GM21619 (cell line): ENCODE measurements around the gene CFAP20DC.
"Not testable (repeated sequence)": the region's sequence is repeated elsewhere in the genome, so short reads cannot be mapped to it uniquely, and the experiment has no call there.

ENCODE experiments used
- ATAC-seq: cut with Tn5 transposase; IDR thresholded peaks from one replicate; pipeline ENCODE4 v1.9.1; 2021; ENCODE audit not compliant: unreplicated experiment

CFAP20DC gene

DNA sequence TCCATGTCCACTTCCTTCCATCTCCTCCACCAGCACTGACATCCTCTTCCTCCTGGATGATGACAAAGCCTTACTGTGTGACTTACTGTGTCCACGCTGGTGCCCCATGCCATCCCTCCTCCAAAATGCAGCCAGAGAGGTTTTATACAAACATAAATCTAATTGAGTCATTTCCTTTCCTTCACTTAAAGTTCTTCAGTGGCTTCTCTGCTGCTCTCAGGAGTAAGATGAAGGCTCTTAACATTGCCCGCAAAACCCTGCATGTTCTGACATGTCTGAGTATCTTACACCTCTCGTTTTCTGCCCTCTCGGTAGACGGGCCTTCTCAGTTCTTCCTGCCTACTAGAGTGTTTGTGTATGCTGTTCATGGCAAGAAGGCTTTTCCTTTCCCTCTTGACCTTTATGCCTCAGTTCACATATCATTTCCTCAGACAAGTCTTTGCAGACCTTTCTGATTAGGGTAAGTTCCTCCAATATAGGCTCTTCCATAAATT lies 175.5 kb downstream of the CFAP20DC start:
- ATAC-seq, result peak; percentile 62

DNA sequence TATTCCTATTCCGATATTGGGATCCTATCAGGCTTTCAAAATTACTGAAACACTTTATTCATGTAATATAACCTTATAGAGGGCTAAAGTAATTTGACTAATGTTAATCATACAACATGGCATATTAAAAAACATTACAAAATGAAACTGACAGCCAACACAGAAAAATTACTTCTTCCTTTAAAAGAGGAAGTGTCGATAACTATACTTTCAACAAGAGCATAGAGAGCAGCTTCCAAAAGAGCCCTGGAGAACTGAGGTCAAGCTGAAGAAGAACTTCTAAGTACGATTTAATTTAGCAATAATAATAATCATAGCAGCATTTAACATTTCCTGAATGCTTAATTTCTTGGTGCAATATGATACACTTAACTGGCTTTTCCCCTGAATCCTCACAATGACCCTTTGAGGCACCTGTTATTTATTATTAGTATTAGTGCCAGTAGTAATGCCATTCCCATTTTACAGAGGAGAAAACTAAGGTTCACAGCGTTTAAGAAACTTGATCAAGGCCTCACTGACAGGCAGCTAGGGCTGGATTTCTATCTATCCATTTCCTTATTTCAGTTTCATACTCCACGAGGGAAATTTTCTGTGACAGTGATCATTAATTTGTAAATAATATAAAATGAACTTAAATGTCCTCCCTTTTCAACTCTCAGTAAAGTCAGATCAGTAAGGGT lies 181.6 kb downstream of the CFAP20DC start:
- peak; percentile 51 for ATAC-seq

- ATAC-seq, result no peak
Measured at GRCh38 chr3:58867621-58868020, 182.2 kb downstream of the CFAP20DC start.

DNA sequence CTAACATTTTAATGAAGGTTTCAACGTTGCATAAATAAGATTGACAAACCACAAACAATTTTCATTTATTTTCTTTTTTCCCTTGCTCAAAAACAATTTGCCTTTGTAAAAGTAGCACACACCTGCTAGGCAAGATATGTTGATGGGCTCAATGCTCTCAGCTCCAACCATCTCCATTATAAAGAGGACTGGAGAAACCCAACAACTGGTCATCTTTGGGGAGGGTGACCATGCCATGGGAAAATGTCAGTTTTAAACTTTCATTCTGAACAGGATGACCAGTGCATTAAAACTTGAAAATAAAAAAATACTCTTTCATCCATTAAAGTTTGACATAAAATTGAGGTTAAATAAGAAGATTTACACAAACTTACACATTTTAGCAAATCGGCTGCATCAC lies 183.7 kb downstream of the CFAP20DC start:
- ATAC-seq, result no peak

- no peak for ATAC-seq
Measured at GRCh38 chr3:58864480-58864879, 185.3 kb downstream of the CFAP20DC start.

DNA sequence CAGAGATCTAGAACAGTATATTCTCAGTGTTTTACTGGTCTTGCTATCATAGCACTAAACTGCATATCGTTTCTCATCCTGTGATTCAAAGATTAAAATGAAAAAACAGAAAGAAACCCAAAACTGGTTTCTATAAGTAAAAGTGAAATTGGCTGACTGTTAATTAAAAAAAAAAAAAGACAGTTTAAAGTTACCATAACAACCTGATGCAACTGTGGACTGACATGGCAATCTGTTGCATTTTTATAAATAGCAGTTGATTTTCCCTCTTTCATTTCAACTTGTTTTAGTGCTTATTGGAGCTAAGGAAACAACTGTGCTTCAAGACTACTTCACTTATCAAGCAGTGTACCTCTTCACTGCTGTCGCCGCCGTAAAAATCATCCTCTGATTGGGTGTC lies 186.6 kb downstream of the CFAP20DC start:
- ATAC-seq, result no peak

GRCh38 chr3:58861551-58861950 lies 188.3 kb downstream of the CFAP20DC start:
- ATAC-seq, result no peak

GRCh38 chr3:58858126-58858525 lies 191.7 kb downstream of the CFAP20DC start:
- ATAC-seq, result no peak

DNA sequence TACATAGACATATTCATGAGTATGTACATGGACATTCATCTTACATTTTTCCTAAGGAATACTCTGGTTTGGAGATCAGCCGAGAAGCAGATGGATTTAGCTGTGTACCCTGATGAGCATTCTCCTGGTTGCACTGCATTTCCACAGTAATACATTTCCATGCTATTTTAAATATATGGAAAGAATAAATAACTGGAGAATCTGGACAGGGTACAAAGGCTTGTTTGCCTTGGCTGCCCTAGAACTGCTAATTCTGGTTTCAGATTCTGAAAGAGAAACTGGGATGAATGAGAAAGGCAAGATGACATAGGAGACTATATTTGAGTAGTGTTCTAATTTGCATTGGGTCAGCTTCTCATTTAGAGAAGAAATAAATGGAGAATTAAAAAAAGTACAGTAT lies 192.4 kb downstream of the CFAP20DC start:
- no peak for ATAC-seq

- no peak for ATAC-seq
Measured at GRCh38 chr3:58848826-58849225, 201.0 kb downstream of the CFAP20DC start.

- ATAC-seq, result not testable (repeated sequence)
Measured at GRCh38 chr3:58842050-58842747, 207.6 kb downstream of the CFAP20DC start.

DNA sequence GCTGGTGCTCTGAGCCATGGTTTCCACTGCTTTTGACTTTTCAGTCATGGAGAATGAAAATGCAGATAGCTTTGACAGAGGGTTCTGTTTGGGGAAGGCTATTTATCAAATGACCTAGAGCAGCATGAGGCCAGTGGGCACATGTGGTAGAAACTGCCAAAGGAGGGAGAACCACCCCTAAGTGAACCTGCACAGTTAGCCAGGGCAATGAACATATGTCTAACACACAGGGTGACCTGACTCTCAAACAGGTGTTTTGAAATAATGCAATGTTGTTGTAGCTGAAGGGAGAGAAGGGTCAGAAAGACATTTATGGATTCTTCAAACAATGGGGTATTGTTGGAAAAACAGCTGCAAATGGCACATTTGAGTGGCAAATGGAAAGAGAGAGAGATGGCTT lies 208.9 kb downstream of the CFAP20DC start:
- ATAC-seq, result no peak

DNA sequence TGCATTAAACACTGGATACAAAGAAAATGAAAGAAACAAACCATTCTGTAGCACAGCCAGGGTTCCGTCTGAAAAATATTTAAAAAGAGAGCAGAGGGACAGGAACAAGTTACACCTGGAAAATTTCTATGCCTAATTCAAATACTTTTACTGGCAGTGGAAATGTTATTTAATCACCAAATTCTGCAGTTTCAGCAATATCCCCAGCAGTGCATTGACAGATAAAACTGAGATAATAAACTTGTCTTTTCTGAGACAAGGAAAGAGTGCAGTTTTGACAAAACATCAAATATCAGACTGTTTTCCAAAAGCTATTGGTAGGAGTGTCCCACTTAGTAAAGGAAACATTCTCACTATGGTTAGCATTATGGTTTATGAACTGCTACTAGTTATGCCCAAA lies 209.9 kb downstream of the CFAP20DC start:
- no peak for ATAC-seq

DNA sequence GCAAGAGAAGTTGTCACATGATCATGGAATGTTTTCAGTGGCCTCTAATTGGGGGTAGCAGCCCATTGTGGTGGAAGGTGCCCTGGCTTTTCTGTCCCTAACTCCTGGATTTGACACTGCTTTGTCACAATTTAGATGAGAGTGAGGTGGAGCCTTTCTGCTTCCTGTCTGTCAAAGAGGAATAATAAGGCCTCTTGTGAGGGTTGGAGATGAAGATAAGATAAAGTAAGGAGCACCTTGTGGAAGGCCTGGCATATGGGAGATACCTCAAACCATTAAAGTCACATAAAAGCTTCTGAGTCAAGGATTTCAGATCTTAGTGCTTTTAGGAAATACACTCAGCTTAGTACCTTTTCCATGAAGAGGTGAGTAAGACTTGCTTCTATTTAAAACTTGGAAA lies 210.6 kb downstream of the CFAP20DC start:
- no peak for ATAC-seq

GRCh38 chr3:58837856-58838255 lies 212.0 kb downstream of the CFAP20DC start:
- ATAC-seq, result no peak

DNA sequence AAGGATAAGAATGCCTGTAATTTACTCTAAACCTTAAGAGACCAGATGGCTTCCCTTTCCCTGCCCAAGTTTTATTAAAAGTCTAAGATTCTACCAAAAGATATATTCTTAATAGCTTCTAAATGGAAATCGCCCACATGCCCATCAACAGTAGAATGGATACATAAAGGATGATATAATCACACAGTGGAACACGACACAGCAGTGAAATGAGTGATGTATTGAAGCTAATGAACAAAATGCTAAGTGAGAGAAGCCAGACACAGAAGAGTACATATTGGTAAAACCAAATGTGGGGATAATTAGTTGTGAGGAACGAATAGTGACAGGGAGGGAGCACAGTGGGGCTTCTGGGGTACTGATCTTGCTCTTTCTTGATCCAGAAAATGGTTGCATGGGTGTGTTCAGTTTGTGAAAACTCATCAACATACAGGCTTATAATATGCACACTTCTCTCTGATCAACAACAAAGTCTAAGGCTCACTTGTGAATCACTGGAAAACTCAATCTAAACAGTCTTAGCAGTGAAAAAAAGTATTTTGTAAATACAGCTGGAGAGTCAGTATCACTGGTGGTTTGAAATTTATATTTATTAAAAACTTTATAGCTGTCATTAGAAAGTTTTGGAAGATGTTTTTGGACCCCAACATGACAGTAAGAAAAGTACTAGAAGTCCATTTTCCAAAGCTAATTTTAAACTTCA lies 212.5 kb downstream of the CFAP20DC start:
- ATAC-seq, result no peak

DNA sequence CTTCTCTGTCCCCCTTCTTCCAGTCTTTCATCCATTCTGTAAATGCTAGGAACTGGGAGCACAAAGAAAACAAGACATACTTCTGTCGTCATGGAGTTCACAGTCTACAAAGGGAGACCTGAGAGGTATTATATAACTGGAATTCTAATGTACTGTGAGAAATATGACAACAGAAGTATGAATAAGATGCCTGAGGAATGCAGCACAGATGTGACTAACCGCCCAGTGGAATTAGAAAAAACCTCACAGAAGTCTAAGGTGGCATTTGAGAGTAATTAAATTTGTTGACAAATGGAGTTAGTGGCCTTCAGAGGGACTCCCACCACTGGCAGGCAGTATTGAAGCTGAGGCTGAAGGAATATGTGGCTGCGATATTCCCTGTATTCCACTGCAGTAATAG lies 214.7 kb downstream of the CFAP20DC start:
- ATAC-seq, result no peak

DNA sequence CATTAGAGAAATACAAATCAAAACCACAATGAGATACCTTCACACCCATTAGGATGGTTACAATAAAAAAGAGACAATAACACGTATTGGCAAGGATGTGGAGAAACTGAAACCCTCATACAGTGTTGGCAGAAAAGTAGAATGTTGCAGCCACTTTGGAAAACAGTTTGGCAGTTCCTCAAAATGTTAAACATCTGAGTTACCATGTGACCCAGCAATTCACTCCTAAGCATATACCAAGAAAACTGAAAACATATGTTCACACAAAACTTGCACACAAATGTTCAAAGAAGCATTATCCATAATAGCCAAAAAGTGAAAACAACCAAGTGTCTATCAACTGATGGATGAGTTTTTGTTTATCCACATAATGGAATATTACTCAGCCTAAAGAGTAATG lies 216.3 kb downstream of the CFAP20DC start:
- no peak for ATAC-seq

DNA sequence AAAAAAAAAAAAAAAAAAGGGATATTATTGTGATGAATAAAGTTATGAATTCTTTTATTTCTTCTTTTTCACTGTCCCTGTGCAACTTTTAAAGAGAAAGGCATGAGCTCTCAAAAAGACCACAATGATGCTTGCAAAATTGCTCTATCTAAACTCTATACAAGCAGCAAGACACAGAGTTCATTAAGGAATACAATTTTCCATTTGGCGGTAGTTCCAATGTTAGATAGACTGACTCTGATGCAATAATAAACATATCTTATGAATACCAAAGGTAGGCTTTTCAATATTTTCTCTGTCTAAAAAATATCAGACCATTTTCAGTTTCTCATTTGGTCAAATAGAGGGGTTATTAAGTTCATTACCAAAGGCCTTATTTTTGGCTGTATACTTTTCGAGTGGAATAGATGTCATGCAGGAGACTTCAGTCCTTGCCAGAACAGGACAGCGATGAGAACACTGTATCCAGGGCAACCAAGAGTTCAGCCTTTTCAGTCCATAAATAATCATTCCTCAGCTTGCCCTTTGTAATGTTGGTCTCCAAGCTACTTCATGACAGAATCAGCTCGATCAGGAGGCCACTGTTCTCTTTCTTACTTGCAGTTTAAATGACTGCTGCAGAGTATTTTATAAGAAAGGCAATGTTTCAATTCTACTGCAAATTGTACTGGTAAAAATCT lies 220.4 kb downstream of the CFAP20DC start:
- ATAC-seq, result no peak

DNA sequence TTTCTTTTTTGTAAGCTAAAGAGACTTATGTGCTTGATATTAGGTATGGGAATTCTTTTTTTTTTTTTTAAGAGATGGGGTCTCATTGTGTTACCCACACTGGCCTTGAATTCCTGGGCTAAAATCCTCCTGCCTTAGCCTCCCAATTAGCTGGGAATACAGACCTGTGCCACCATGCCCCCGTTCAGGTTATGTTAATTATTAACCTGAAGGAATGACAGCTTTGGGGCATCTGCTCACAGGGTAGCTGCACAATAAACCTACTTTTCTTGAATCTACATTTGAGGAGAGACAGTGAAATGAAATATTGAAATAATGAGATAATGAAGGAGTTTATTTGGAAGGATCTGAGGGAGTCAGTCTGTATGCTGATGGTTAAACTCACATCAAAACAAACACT lies 225.0 kb downstream of the CFAP20DC start:
- no peak for ATAC-seq

- peak; percentile 60 for ATAC-seq
Measured at GRCh38 chr3:58824285-58824684, 225.5 kb downstream of the CFAP20DC start.
